NCI-H510A treated with DMSO at 0.1 percent for 48 hours (cell line): Measurements from ENCODE around the gene CYTH2.

Experiments
- DNase-seq: peaks from one replicate; lab custom pipeline; 2025; lab: John Stamatoyannopoulos, UW

Gene CYTH2

DNA sequence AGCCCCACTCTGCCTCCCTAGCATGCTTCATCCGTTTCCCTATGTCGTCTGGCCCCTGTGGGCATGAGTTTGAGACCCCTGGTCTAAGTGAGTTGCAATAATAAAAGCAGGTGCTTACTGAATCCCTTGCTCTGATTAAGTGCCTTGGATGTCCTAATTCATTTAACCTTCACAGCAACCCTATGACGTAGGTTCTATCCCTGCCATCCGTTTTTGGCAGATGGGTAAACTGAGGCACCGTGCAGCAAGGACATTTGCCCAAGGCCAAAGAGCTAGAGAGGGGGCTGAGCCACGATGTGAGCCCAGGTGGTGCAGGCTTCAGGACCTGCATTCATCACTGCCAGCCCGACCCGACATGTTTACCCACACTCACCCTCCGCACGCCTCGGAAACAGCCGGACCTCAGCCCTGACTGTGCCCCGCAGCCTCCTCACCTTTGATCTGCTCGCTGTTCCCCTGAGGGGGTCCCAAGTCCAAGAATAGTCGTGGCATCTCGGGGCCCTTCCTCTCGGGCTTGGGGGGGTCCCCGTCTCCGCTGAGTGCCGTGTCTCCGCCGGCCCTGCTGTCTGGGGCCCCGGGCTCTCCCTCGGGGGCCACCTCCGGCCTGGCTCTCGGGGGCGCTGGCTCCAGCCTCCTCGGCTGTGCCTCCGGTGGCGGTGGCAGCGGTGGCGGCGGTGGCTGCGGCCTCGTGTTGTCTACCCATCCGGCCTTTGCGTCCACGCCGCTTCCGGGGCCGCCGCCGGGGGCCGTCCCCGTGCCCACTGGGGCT, 28.0 kb downstream of the CYTH2 start:
- no peak for DNase-seq

DNA sequence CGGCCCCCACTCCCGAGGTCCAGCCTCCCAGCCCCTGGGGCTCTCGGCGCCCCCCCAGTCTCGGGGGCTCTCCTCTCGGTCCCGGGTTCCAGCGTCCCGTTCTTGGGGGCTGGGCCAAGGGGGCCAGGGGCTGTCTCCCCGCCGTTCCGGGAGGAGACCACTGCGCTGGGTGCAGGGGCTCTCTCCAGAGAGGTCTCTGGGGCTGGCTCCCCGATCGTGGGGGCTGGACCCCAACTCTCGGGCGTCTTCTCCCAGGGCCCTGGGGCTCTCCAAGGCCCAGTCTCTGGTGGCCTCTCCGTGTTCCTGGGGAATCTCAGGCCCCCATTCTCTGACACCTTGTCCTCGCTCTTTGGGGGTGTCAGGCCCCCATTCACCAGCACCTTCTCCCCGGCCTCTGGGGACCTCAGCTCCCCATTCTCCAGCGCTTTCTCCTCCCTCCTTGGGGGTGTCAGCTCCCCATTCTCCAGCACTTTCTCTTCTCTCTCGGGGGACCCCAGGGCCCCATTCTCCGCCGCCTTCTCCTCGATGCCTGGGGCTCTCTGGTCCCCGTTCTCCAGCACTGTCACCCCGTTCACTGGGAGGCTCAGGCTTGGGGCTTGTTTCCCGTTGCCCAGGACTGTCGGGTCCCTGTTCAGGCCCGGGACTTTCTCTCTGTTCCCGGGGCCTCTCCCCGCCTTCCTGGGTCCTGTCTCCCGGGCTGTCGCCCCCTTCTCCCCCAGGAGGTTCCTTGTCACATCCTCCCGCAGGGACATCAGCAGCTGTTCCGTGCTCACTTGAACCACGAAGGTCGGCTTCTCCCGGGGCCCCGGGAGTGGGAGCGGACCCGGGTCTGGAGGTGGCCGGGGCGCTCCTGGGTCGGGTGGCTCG, 28.8 kb downstream of the CYTH2 start:
- DNase-seq, result no peak

- no peak for DNase-seq
Measured at GRCh38 chr19:48498595-48499311, 29.6 kb downstream of the CYTH2 start.

- DNase-seq, result no peak
Measured at GRCh38 chr19:48499316-48500090, 30.3 kb downstream of the CYTH2 start.

- DNase-seq, result no peak
Measured at GRCh38 chr19:48500830-48501493, 31.8 kb downstream of the CYTH2 start.

- no peak for DNase-seq
Measured at GRCh38 chr19:48501494-48502349, 32.6 kb downstream of the CYTH2 start.

DNA sequence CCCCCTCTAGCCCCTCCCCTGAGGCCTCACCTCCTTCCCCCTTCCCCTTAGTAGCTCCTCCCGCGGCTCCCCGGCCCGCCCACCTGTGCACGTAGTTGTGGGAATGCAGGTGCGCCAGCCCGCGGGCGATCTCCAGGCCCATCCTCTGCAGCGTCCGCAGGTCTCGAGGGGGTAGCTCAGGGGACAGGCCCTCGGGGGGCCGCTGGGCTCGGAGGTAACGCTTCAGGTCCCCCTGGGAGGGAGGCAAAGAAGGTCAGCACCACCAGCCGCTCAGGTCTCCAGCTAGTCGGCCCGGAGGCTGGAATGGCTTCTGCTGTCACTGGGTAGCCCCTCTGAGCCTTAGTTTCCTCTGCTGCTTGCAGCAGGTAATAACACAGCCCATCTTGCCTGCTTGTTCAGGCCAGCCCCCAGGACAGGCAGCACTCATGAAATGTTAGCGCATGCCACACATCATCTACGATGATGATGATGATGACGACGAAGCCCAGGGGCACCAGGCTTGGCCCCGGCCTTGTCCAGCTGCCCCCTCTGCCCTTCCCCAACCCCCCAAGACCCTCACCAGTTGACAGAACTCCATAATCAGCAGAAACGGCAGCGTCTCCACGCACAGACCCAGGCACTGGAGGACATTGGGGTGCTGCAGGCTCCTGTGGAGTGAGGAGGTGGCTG, 33.3 kb downstream of the CYTH2 start:
- peak; percentile 27 for DNase-seq

GRCh38 chr19:48506138-48506733, 37.1 kb downstream of the CYTH2 start:
- DNase-seq, result peak; percentile 14

DNA sequence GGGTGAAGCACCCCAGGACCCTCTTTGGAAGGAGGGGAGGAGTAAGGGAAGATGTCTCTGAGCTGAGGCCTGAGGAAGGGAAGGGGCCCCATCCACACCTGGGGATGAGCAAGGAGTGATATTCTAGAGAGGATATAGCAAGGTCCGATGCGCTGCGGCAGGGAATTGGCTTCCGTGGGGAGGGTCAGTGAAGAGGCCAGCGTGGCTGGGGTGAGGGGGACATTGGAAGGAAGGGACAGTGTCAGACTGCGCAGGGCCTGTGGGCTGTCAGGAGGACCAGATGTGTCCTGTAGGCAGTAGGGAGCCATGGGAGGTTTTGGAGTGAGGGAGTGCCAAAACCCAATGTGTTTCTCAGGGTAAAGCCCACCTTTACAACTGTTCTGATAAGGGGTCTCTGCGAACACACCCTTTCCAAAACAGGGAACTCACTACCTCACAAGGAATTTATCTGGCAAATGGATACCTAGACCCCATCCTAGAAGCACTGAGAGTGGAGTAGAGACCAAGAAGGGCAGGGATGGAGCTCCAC, 38.8 kb downstream of the CYTH2 start:
- DNase-seq, result no peak

GRCh38 chr19:48508729-48509411, 39.7 kb downstream of the CYTH2 start:
- no peak for DNase-seq

DNA sequence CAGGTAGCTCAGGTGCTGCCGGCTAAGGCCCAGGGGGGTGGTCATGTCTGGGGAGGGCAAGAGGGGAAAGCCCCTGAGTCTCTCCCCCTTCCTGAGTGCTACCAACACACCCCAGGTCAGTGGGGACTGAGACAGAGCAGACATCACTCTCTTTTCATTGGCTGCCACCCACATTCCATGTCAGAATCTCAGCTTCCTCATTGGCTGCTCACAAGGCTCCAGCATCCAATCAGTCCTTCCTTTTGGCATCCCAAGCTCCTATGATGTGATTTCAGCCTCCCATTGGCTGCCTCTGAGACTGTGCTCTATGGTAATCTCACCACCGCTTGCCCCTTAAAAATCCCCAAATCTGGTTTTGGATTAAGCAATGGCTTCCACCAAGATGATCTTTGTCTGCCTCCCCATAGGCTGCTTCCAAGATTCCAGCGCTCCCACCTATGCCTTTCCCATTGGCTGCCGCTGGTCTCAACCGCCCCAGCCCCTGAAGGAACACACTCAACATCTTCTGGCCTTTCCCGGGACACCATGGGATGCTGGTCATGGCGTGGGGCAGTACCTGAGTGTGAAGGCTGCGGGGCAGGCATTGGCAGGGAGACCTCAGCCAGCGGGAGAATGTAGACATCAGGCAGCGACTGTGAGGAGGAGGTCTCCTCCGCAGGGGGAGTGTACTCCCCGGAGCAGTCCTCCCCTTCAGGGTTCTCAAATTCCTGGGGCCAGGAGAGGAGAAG, 40.5 kb downstream of the CYTH2 start:
- DNase-seq, result no peak

DNA sequence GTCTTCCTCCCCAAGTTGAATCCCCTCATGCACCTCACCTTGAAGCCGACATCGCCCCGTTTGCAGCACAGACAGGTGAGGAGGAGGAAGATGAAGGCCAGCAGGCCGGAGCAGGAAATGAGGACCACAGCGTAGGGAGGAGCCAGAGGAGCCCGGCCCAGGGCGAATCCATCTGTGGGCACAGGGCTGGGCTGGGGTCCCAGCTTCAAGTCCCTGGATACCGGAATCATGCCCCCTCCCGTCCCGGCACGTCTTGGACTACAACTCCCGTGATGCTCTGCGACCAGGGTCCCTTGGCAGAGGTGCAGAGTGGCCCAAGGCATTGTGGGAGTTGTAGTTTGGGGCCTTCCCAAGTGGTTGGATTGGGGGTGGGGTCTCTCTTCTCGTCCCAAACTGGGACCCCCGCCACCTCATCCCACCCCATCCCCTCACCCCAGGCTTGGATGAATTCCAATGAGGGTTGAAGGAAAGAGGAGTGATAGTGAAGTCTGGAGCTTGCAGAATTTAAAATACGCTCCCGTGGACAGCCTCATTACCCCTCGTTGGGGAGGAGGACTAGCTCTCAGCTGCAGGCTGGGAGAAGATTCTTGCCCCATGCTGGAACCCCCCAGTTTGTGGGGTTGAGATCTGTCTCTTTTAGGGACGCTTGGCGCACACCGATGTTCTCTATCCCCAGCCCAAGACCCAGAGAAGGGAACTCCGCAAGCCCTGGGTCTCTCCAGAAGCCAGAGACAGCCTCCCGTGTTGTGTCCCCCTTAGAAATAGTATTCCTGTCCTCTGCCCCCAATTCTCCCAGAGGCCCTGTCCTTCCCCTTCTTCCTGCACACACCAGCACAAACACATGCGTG, 41.5 kb downstream of the CYTH2 start:
- no peak for DNase-seq

DNA sequence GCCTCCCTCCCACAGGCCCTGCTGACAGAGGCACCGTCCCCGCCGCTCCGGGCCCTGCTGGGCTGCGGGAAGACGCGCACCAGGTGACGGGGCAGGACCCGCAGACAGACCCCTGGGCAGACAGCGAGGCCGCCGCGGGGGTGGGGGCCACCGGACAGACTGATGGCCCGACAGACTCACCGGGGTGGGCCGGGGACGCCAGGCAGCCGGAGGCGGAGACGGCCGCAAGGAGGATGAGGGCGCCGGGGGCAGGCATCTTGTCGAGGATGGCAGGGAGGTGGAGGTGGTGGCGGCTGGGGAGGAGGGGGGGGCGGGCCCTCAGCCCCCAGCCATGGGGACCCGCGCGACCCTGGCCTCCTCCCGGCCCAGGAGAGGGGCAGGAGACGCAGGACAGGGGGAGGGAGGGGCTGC, 42.2 kb downstream of the CYTH2 start:
- no peak for DNase-seq

DNA sequence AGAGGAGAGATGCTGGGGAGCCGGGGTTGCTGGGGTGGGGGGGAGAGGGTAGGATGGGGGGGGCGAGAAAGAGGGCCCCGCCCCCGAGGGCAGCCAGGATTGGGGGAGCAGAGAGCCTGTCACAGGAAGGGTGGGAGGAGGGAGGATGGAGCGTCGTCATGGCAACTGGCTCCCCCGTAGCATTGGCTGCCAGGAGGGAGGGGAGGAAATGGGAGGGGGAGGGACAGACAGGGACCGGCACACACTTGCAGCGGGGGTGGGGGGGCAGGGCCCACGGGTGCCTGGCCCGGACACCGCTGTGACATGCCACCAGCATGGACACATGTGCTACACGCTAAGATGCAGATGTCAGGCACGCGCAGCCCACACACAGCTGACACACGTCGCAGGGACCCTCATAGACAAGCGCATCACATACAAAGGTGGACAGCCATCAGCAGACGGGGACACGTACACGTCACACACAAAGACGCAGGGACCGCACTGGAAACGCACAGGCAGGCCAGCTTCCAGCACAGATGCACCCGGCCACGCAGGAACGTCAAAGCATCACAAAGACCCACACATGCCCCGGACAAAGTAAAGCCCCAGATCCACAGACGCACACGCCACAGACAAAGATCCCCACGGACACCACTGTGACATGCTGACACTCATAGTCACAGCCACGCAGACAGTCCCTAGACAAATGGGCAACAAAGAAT, 42.8 kb downstream of the CYTH2 start, which contains the start of gene LMTK3:
Gene LMTK3, minus strand, starts transcription at position 36 of the 704 bp plus-strand sequence. CDS start 259 bp downstream, outside the sequence.
- DNase-seq, result peak; percentile 36

DNA sequence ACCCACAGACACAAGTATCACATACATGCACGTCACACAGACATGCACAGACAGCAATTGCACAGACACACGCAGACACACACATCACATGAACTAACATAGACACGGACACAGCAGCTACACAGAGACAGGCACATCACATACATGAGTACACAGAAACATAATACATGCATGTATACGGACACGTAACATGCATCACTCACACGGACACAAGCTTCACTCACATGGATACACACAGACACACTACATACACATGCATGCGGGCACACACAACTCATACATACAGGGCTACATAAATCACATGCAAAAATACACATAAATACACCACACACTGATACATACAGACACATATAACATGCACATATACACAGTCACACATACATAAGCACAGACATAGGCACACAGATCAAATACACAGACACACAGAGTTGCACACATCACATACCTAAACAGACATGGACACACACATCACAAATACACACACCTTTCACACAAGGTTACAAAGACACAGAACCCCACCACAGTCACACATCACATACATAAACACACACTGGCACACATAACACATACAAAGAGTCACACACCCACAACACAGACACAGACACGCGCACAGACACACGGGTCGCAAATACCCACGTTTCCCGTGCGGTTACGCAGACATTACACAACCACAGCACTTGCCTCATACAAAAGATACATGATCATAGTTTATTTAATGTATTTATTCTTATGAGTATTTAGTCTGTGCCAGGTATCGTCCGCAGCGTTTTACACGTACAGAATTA, 43.5 kb downstream of the CYTH2 start:
- no peak for DNase-seq
